ENCODE data around the gene ST8SIA6. TPM values are rescaled to one million over a fixed set of nuclear protein-coding genes. Genes with fewer than 3 reads are reported as not detected.
A peak's percentile ranks its signal among the peaks of the same experiment; 100 is the strongest.
"Not testable (repeated sequence)": the region's sequence is repeated elsewhere in the genome, so short reads cannot be mapped to it uniquely, and the experiment has no call there.

The ST8SIA6 gene
- not detected in 2 replicates for total RNA-seq

GRCh38 chr10:17454161-17455014 lies at the start of gene ST8SIA6:
TSS of gene ST8SIA6 (minus strand) at chr10:17454595. CDS start at chr10:17454255, 340 bp downstream.
- peak within 1 kb of the TSS; percentile 85 for H3K4me3 Mint-ChIP-seq
- DNase-seq, result peak; percentile 85
- H3K4me1 Mint-ChIP-seq, result peaks cover 17% of the 10 kb centered on the region
- H3K9me3 Mint-ChIP-seq, result peaks cover 7% of the 10 kb centered on the region
- peaks cover 2% of the 10 kb centered on the region for H3K36me3 Mint-ChIP-seq (ENCODE audit: low read depth)
- H3K27ac Mint-ChIP-seq, result peak within 1 kb of the TSS; percentile 18
- peaks cover 59% of the 10 kb centered on the region for H3K27me3 Mint-ChIP-seq
- intact Hi-C loops (cut with micrococcal nuclease), result no loop called here

- peaks cover 2% of the 10 kb centered on the region for H3K27me3 Mint-ChIP-seq
Observed at GRCh38 chr10:17503795-17504194, 49.4 kb upstream of the ST8SIA6 start.

GRCh38 chr10:17502814-17503213 lies 48.4 kb upstream of the ST8SIA6 start:
- intact Hi-C loops (cut with micrococcal nuclease), result no loop called here
- H3K27me3 Mint-ChIP-seq, result peaks cover 2% of the 10 kb centered on the region
- no peak overlapping the region for H3K27ac Mint-ChIP-seq
- peaks cover 4% of the 10 kb centered on the region for H3K36me3 Mint-ChIP-seq (ENCODE audit: low read depth)
- H3K4me1 Mint-ChIP-seq, result peaks cover 17% of the 10 kb centered on the region
- no peak for DNase-seq
- H3K4me3 Mint-ChIP-seq, result no peak overlapping the region
- peaks cover 7% of the 10 kb centered on the region for H3K9me3 Mint-ChIP-seq

More at GRCh38 chr10:17503795-17504194, 49.4 kb upstream of the ST8SIA6 start:
- peaks cover 17% of the 10 kb centered on the region for H3K4me1 Mint-ChIP-seq
- H3K36me3 Mint-ChIP-seq (ENCODE audit: low read depth), result peaks cover 4% of the 10 kb centered on the region
- H3K4me3 Mint-ChIP-seq, result no peak overlapping the region
- H3K9me3 Mint-ChIP-seq, result peaks cover 12% of the 10 kb centered on the region
- H3K27ac Mint-ChIP-seq, result no peak overlapping the region
- intact Hi-C loops (cut with micrococcal nuclease), result no loop called here
- DNase-seq, result no peak

- H3K4me1 Mint-ChIP-seq; H3K27ac Mint-ChIP-seq; H3K36me3 Mint-ChIP-seq (ENCODE audit: low read depth); intact Hi-C loops (cut with micrococcal nuclease); DNase-seq; H3K9me3 Mint-ChIP-seq; H3K4me3 Mint-ChIP-seq: not testable (repeated sequence)
- peaks cover 14% of the 10 kb centered on the region for H3K27me3 Mint-ChIP-seq
Observed at GRCh38 chr10:17499014-17499413, 44.6 kb upstream of the ST8SIA6 start.

- H3K36me3 Mint-ChIP-seq (ENCODE audit: low read depth), result peaks cover 2% of the 10 kb centered on the region
- H3K9me3 Mint-ChIP-seq, result no peaks in the 10 kb centered on the region
- H3K27ac Mint-ChIP-seq, result no peak overlapping the region
- peaks cover 15% of the 10 kb centered on the region for H3K27me3 Mint-ChIP-seq
- no peak for DNase-seq
- H3K4me1 Mint-ChIP-seq, result no peaks in the 10 kb centered on the region
- H3K4me3 Mint-ChIP-seq, result no peak overlapping the region
- intact Hi-C loops (cut with micrococcal nuclease), result no loop called here
Observed at GRCh38 chr10:17497446-17498030, 43.1 kb upstream of the ST8SIA6 start.

GRCh38 chr10:17494626-17495260 lies 40.3 kb upstream of the ST8SIA6 start:
- Mint-ChIP-seq H3K9me3 (no peaks in the 10 kb centered on the region), H3K36me3 (ENCODE audit: low read depth) (no peaks in the 10 kb centered on the region), H3K4me1 (no peaks in the 10 kb centered on the region), H3K4me3 (no peak overlapping the region), H3K27me3 (peaks cover 13% of the 10 kb centered on the region), H3K27ac (no peak overlapping the region)
- intact Hi-C loops (cut with micrococcal nuclease), result no loop called here
- no peak for DNase-seq

GRCh38 chr10:17488848-17489247 lies 34.5 kb upstream of the ST8SIA6 start:
- intact Hi-C loops (cut with micrococcal nuclease), result no loop called here
- Mint-ChIP-seq H3K27me3 (peaks cover 1% of the 10 kb centered on the region), H3K4me1 (no peaks in the 10 kb centered on the region), H3K4me3 (no peak overlapping the region), H3K9me3 (no peaks in the 10 kb centered on the region), H3K27ac (no peak overlapping the region), H3K36me3 (ENCODE audit: low read depth) (no peaks in the 10 kb centered on the region)
- DNase-seq, result no peak

GRCh38 chr10:17483079-17483478 lies 28.7 kb upstream of the ST8SIA6 start:
- H3K4me1 Mint-ChIP-seq, result no peaks in the 10 kb centered on the region
- peaks cover 8% of the 10 kb centered on the region for H3K27me3 Mint-ChIP-seq
- H3K36me3 Mint-ChIP-seq (ENCODE audit: low read depth), result no peaks in the 10 kb centered on the region
- intact Hi-C loops (cut with micrococcal nuclease), result no loop called here
- H3K27ac Mint-ChIP-seq, result no peak overlapping the region
- DNase-seq, result no peak
- no peak overlapping the region for H3K4me3 Mint-ChIP-seq
- H3K9me3 Mint-ChIP-seq, result peaks cover 4% of the 10 kb centered on the region

- intact Hi-C loops (cut with micrococcal nuclease), result no loop called here
- no peak overlapping the region for H3K27ac Mint-ChIP-seq
Observed at GRCh38 chr10:17479822-17480221, 25.4 kb upstream of the ST8SIA6 start.

GRCh38 chr10:17479015-17479615 lies 24.7 kb upstream of the ST8SIA6 start:
- Mint-ChIP-seq H3K4me1 (no peaks in the 10 kb centered on the region), H3K27me3 (peaks cover 24% of the 10 kb centered on the region), H3K4me3 (no peak overlapping the region), H3K9me3 (peaks cover 4% of the 10 kb centered on the region), H3K27ac (no peak overlapping the region), H3K36me3 (ENCODE audit: low read depth) (no peaks in the 10 kb centered on the region)
- DNase-seq, result no peak
- intact Hi-C loops (cut with micrococcal nuclease), result no loop called here

More at GRCh38 chr10:17479822-17480221, 25.4 kb upstream of the ST8SIA6 start:
- Mint-ChIP-seq H3K4me3 (no peak overlapping the region), H3K4me1 (no peaks in the 10 kb centered on the region), H3K27me3 (peaks cover 20% of the 10 kb centered on the region), H3K36me3 (ENCODE audit: low read depth) (no peaks in the 10 kb centered on the region), H3K9me3 (peaks cover 4% of the 10 kb centered on the region)
- no peak for DNase-seq

- intact Hi-C loops (cut with micrococcal nuclease), result no loop called here
- H3K4me1 Mint-ChIP-seq, result peaks cover 4% of the 10 kb centered on the region
- peaks cover 4% of the 10 kb centered on the region for H3K9me3 Mint-ChIP-seq
- peaks cover 27% of the 10 kb centered on the region for H3K27me3 Mint-ChIP-seq
- no peak overlapping the region for H3K27ac Mint-ChIP-seq
- no peaks in the 10 kb centered on the region for H3K36me3 Mint-ChIP-seq (ENCODE audit: low read depth)
- no peak overlapping the region for H3K4me3 Mint-ChIP-seq
- no peak for DNase-seq
Observed at GRCh38 chr10:17476073-17476472, 21.7 kb upstream of the ST8SIA6 start.

- H3K36me3 Mint-ChIP-seq (ENCODE audit: low read depth), result no peaks in the 10 kb centered on the region
- H3K4me1 Mint-ChIP-seq, result peaks cover 4% of the 10 kb centered on the region
- DNase-seq, result no peak
- H3K27me3 Mint-ChIP-seq, result peaks cover 25% of the 10 kb centered on the region
- H3K4me3 Mint-ChIP-seq, result no peak overlapping the region
- intact Hi-C loops (cut with micrococcal nuclease), result no loop called here
- H3K27ac Mint-ChIP-seq, result no peak overlapping the region
- peaks cover 2% of the 10 kb centered on the region for H3K9me3 Mint-ChIP-seq
Observed at GRCh38 chr10:17475661-17476060, 21.3 kb upstream of the ST8SIA6 start.

GRCh38 chr10:17474595-17475323 lies 20.4 kb upstream of the ST8SIA6 start:
- no peaks in the 10 kb centered on the region for H3K36me3 Mint-ChIP-seq (ENCODE audit: low read depth)
- peaks cover 28% of the 10 kb centered on the region for H3K27me3 Mint-ChIP-seq
- no peak overlapping the region for H3K4me3 Mint-ChIP-seq
- intact Hi-C loops (cut with micrococcal nuclease), result no loop called here
- DNase-seq, result no peak
- peaks cover 4% of the 10 kb centered on the region for H3K4me1 Mint-ChIP-seq
- peaks cover 5% of the 10 kb centered on the region for H3K9me3 Mint-ChIP-seq
- no peak overlapping the region for H3K27ac Mint-ChIP-seq
